GM12872 (cell line): ENCODE data around the gene SPEM1.

ENCODE experiments used
- TF ChIP-seq, protein P1 (sequence below): IDR thresholded peaks from 3 replicates; pipeline ENCODE4 v1.5.1; 2011; ENCODE audit warnings: low read depth, mild to moderate bottlenecking, low read length, moderate library complexity; ENCODE audit not compliant: insufficient read depth

Gene SPEM1

DNA sequence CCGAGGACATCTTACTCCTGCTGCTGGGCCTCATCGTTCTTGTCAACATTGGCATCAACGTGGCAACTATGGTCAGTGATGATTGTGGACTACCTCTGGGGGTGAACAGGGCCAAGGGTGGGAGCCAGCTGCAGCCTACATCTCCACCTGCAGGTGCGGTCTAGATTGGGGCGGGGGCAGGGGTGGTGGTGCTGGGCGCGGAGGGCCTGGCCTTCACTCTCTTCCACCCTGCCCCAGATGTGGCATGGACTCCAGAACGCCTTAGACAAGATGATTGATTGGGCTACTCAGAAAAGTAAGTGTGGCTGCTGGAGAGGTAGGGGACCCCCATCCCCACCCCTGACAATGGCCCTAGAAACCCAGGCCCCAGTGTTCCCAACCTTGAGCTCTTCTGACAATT is 5.6 kb downstream of the SPEM1 start:
- TF ChIP-seq, protein P1, sequence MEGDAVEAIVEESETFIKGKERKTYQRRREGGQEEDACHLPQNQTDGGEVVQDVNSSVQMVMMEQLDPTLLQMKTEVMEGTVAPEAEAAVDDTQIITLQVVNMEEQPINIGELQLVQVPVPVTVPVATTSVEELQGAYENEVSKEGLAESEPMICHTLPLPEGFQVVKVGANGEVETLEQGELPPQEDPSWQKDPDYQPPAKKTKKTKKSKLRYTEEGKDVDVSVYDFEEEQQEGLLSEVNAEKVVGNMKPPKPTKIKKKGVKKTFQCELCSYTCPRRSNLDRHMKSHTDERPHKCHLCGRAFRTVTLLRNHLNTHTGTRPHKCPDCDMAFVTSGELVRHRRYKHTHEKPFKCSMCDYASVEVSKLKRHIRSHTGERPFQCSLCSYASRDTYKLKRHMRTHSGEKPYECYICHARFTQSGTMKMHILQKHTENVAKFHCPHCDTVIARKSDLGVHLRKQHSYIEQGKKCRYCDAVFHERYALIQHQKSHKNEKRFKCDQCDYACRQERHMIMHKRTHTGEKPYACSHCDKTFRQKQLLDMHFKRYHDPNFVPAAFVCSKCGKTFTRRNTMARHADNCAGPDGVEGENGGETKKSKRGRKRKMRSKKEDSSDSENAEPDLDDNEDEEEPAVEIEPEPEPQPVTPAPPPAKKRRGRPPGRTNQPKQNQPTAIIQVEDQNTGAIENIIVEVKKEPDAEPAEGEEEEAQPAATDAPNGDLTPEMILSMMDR, result no peak

DNA sequence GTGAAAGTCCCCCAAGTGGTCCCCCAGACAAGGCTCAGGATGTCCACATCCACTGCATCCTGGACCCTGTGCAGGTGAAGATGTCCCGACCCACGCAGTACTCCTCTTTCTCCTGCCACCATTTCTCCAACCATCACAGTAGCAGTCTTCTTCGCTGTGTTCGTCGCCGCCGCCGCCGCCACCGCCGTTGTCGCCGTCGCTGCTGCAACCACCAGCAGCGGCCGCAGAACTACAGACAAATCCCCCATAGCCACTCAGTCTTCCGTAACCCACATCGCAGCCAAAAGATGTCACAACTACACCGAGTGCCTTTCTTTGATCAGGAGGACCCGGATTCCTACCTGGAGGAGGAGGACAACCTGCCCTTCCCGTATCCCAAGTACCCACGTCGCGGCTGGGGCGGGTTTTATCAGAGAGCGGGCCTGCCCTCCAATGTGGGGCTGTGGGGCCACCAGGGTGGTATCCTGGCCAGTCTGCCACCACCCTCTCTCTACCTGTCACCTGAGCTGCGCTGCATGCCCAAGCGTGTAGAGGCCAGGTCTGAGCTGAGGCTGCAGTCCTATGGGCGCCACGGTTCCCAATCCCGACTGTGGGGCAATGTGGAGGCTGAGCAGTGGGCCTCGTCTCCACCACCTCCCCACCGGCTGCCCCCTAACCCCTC is 6.2 kb downstream of the SPEM1 start:
- TF ChIP-seq, protein P1, result no peak

DNA sequence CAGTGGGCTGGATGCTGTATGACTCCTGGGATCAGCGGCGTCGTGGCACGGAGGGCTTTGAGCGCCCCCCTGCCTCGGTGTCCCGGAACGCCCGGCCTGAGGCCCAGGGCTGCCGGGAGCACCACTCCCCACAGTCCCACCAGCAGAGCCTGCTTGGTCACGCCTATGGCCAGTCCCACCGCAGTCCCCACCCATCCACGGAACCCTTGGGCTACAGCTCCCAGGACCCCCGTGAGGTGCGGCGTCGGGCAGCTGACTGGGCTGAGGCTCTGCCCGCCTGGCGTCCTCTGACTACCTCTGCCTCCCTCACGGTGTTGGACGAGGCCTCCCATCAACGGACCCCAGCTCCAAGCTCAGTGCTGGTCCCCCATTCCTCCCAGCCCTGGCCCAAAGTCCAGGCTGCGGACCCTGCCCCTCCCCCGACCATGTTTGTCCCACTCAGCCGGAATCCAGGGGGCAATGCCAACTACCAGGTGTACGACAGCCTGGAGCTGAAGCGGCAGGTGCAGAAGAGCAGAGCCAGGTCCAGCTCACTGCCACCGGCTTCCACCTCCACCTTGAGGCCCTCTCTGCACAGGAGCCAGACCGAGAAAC is 6.9 kb downstream of the SPEM1 start:
- TF ChIP-seq, protein P1, result no peak

DNA sequence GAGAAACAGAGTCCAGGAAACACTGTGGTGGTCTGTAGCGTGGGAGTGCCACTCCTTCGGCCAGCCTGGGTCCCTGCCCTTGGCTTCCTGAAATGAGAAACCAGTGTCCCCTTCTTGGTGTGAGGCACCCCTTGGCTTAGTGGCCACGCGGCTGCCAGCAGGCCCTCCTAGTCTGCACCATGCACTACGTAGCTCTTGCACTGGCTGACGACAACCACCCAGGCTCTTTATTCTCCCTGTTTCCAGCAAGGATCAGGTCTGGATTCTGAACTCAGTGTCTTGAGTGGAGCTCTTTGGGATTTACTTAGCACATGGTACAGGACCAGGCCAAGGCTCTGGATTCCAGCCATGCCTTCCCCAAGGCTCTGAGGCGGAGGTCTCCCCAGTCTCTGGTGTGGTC is 7.4 kb downstream of the SPEM1 start:
- TF ChIP-seq, protein P1, result no peak

DNA sequence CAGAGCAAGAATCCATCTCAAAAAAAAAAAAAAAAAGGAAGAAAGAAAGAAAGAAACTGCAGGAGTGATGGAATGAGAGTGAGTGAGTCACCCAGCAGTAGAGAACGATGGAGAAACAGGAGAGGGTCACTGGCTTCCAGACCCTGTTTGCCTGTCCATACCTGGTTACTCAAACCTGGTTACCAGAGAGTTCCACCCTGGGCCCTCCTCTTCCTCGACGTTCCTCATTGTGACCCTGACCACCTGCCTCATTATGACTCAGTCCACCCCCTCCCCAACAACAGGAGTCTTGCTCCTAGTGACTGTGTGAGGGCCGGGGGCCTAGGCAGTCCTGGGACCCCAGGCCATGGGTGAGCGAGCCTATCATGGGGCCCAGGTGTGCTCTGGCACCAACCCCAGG is 8.4 kb downstream of the SPEM1 start, which contains the start of gene SPEM3:
Gene SPEM3, plus strand, starts transcription at position 301 of the 400 bp plus-strand sequence. Its CDS starts 46 bp downstream, at position 347.
- TF ChIP-seq, protein P1, result no peak

DNA sequence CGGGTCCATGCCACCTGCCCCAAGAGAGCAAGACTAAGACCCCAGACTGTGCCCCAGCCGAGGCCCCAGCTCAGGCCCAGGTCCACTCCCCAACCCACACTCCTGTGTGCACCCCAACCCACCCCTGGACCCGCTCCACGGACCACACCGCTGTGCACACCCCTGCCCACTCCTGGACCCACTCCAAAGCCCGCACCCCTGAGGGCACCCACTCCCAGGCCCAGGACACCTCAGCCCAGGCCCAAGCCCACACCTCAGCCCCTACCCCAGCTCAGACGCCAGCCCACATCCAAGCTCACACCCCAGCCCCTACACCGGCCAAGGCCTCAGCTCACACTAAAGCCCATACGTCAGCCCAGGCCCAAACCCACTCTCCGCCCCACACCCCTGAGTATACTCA is 9.6 kb downstream of the SPEM1 start:
- TF ChIP-seq, protein P1, result no peak

DNA sequence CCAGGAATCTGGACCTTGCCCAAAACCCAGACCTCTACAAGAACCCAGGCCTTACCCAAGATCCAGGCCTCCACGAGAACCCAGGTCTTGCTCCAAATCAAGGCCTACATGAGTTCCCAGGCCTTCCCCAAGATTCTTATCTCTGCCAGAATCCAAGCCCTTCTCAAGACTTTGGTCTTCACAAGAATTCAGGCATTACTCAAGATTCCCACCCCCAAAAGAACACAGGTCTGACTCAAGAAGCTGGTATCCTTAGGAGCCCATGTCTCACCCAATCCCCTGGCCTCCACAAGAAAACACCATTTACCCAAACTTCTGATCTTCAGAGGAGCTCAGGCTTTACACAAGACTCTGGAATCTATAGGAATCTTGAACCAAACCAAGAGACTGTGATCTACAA is 11.1 kb downstream of the SPEM1 start:
- TF ChIP-seq, protein P1, result no peak
